Cortex of kidney (tissue), 1 donor: ENCODE measurements around the gene MTCH2.

Source experiments
- DNase-seq: peaks from one replicate; lab custom pipeline; 2025; lab: John Stamatoyannopoulos, UW

The MTCH2 gene

DNA sequence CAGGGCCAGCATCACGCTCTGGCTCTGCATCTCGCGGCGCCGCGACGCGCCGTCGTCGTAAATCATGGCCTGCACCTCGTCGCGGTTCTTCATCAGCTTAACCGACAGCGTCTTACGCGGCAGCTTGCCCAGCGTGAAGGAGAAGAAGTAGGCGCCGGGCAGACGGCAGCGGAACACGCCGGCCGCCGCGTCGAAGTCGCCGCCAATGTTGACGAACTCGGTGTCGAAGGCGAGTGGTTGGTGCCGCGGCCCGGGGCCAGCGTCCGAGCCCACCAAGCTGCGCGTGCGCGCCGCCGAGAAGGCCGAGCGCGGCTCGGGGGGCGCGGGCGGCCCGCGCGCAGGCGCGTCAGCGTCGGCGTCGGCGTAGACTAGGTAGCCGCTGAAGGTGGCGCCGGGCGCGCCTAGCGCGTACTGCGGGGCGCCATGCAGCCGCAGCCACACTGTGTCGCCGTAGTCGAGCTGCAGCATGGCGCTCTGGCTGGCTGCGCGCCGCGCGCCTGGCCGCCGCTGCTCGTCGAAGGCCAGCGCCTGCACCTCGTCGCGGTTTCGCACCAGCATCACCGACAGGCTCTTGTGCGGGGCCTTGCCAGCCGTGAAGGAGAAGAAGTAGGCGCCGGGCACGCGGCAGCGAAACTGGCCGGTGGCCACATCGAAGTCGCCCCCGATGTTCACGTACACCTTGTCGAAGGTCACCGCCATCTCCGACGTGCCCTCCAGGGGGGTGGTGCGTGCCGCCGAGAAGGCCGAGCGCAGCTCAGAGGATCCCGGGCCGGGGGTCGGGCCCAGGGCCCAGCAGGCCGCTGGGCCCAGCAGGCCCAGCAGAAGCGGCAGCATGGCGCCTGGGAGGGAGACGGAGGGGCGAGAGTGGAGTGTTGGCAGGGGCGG lies 52.1 kb downstream of the MTCH2 start:
- DNase-seq, result no peak

GRCh38 chr11:47589584-47589976 lies 52.8 kb downstream of the MTCH2 start:
- DNase-seq, result no peak

GRCh38 chr11:47589118-47589517 lies 53.2 kb downstream of the MTCH2 start:
- no peak for DNase-seq

- DNase-seq, result no peak
These were observed 54.5 kb downstream of the MTCH2 start for GRCh38 chr11:47587723-47588326.

DNA sequence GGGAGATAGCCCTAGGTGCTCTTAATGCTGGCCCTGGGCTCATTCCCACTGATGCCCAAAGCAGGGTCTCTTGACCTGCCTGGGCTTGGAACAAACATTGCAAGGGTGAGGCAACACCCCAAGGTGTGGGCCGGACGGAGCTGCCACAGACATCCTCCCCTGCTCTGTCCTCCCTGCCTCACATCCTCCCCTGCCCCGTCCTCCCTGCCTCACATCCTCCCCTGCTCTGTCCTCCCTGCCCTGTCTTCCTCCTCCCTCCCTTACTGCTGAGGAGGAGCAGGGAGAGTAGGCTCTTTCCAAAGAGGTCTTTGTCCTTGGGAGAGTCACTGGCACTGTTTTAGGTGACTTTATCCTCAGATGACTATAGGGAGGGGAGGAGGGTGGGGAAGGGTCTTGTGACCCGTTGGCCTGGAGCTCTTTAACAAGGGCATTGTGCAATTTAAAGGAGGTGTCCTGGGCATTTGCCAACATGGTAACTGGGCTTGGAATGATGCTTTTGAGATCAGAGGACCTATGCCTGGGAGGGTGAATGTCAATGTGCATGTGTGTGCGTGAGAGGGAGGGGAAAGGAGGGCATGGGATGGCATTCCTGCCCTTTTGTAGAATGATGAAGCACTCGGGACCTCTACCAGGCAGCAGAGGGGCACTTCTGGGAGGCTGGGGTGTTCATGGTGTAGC lies 55.2 kb downstream of the MTCH2 start:
- no peak for DNase-seq

DNA sequence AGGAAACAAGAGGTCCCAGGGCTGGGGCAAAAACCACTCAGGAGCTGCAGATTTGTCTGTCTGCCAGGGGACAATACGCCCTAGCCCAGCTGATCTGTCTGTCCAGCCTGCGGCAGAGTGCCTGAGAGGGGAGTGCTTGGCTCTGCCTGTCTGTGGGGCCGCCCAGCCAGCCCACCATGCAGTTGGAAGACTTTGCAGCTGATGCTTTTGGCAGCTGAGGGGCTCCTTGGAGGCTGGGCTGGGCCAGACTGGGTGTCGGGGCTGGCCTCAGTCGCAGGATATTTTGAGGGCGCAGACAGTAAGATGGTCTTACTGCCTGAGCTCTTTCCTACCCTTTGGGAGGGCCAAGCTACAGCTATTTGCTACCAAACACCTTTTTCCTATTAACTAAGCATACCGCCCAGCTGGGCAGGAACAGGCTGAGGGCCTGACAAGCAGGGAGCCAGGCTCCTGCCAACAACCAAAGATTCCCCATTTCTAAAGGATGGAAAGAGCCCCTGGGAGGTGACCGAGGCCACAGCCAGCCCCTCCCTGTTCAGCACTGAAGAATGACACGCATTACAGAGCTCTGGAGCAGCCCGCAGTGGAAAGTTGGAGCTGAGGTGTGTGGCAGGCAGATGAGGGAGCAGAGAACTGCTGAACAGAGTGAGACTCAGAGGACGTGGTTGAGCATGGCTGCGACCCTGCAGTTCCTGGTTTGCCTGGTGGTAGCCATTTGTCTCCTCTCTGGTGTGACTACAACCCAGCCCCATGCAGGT lies 56.1 kb downstream of the MTCH2 start, which contains the start of gene FAM180B:
TSS of gene FAM180B (plus strand) at position 581 of the 758 bp plus-strand sequence. CDS start at position 672, 91 bp downstream.
- DNase-seq, result no peak

DNA sequence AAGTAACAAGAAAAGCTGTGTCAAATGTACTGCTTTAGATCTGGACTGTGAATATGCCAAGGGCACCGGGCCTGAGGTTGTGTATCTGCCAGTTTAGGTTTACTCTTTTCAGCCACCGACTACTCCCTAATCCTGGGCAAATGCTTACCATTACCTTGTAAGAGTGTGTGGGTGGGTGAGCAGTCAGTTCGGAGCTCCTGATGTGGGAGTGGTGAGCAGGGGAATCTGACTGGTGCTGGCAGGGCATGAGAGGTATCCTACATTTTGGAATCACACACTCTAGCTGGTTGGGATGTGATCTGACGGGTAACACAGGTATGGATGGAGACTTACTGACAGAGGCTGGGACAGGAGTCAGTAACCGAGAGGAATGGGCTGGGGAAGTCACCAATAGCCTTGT lies 58.5 kb downstream of the MTCH2 start:
- DNase-seq, result no peak

- DNase-seq, result peak; percentile 70
These were observed 63.5 kb downstream of the MTCH2 start, which contains the start of the genes KBTBD4 and NDUFS3 for GRCh38 chr11:47578524-47579494. Gene KBTBD4 (minus strand): TSS chr11:47578970. CDS start chr11:47578951, 19 bp downstream. Gene NDUFS3 (plus strand): TSS chr11:47579074. CDS start chr11:47579092, 18 bp downstream.

GRCh38 chr11:47577460-47578041 lies 64.8 kb downstream of the MTCH2 start:
- DNase-seq, result no peak

DNA sequence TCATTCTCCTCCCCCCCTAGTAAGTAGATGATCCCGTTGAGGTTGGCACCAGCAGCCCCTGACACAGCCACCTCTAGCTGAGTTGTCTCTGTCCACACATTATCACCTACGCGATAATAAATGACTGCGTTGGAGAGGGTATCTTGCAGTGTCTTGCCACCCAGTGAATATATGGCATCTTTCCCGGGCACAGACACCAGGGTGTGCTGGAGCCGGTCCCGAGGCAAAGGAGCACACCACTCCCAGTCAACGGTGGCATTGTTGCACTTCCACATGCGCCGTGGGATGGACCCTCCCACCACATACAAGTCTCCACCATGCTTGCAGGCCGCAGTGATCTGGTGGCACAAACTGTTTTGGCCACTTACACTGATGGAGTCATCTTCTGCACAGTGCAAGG lies 69.0 kb downstream of the MTCH2 start:
- DNase-seq, result no peak

GRCh38 chr11:47572715-47573255 lies 69.6 kb downstream of the MTCH2 start:
- DNase-seq, result no peak

- DNase-seq, result no peak
These were observed 70.5 kb downstream of the MTCH2 start for GRCh38 chr11:47571895-47572294.

GRCh38 chr11:47571357-47571729 lies 71.0 kb downstream of the MTCH2 start:
- DNase-seq, result no peak

DNA sequence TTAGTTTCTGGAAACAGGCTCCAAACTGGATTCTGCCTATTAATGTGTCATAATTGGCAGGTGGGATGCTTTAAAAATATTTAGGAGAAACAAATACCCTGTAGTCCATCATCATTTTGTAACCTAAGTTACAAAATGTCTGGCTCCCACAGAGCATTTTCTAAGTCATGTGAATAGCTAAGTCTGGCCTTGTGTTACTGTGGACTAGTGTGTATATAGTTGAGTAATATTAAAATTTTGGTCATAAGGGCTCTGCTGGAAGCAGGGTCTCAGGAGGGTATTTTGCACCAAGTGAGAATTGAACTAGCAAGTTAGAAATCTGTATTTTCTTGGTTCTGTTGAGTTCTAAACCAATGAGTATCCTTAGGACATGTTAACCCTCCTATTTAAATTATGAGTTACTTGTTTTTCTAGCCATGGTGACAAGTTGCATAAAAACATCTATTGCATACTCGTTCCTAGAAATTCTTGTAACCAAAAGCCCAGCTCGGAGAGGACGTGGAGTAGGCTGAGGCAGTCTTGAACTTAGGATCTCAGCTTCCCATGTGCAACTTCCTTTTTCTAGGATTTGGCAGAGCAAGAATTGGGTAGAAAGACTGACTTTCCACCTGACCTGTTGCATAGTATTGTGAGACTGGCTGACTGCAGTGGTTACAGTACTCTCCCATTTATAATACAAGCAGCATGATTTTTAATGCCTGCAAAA lies 71.6 kb downstream of the MTCH2 start:
- no peak for DNase-seq

DNA sequence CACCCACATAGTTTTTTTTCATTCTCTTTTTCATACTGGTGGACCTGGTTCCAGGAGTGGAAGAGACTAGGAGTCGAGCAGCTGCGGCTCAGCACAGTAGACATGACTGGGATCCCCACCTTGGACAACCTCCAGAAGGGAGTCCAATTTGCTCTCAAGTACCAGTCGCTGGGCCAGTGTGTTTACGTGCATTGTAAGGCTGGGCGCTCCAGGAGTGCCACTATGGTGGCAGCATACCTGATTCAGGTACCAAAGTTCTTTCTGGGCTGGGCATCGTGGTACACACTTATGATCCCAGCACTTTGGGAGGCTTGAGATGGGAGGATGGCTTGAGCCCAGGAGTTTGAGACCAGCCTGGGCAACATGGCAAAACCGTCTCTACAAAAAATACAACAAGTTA lies 72.7 kb downstream of the MTCH2 start:
- DNase-seq, result no peak
